H1 (cell line): ENCODE results near the gene CLBA1. TPM values are rescaled to one million over a fixed set of nuclear protein-coding genes. Genes with fewer than 3 reads are reported as not detected.

Experiments
- CTCF ChIA-PET: fragments of 300-600 bp; sonication (Branson Sonifier 250); formaldehyde crosslinking; loops from one replicate; lab custom pipeline; 2021; ENCODE audit not compliant: partially characterized antibody; lab: Charles Lee
- POLR2A ChIA-PET: fragments of 300-600 bp; sonication (Branson Sonifier 250); formaldehyde crosslinking; loops from one replicate; lab custom pipeline; 2021; ENCODE audit warnings: inconsistent platforms; ENCODE audit not compliant: partially characterized antibody; lab: Charles Lee
- DNase-seq, 2 experiments: peaks; one replicate each; pipeline versions ENCODE4 v3.0.0 to v3.0.0-alpha.2; 2010 to 2022; ENCODE audit warnings: low spot score in 2 of 2, low read depth in 1 of 2, mixed read lengths in 1 of 2
- FAIRE-seq: peaks from 2 replicates; lab custom pipeline; 2011; peaks lifted over from hg19 to GRCh38; lab: Jason Lieb, UNC
- H2AFZ ChIP-seq: 2 replicates; pipeline ENCODE4 v1.8.1; 2012; ENCODE audit warnings: low read length, inconsistent platforms
- H2AK5ac ChIP-seq: 2 replicates; pipeline ENCODE4 v1.6.1; 2013; ENCODE audit warnings: low read depth, low read length
- H2BK120ac ChIP-seq: replicated peaks from 2 replicates; pipeline ENCODE3; 2013; ENCODE audit warnings: low read depth, low read length, inconsistent platforms
- H2BK12ac ChIP-seq: 2 replicates; pipeline ENCODE4 v1.6.1; 2013; ENCODE audit warnings: low read depth, low read length
- H2BK15ac ChIP-seq: 2 replicates; pipeline ENCODE4 v1.6.1; 2013; ENCODE audit warnings: low read length
- H2BK20ac ChIP-seq: 2 replicates; pipeline ENCODE4 v1.6.1; 2013; ENCODE audit warnings: low read length
- H2BK5ac ChIP-seq: 2 replicates; pipeline ENCODE4 v1.6.1; 2013; ENCODE audit warnings: low read depth, low read length
- H3K14ac ChIP-seq: 2 replicates; pipeline ENCODE4 v1.6.1; 2013; ENCODE audit warnings: inconsistent platforms; ENCODE audit not compliant: insufficient read length
- H3K18ac ChIP-seq: 2 replicates; pipeline ENCODE4 v1.6.1; 2013; ENCODE audit warnings: low read length; ENCODE audit errors: extremely low read depth
- H3K23ac ChIP-seq: 2 replicates; pipeline ENCODE4 v1.6.1; 2013; ENCODE audit warnings: inconsistent platforms; ENCODE audit not compliant: insufficient read length
- H3K23me2 ChIP-seq: 2 replicates; pipeline ENCODE4 v1.6.1; 2013; ENCODE audit warnings: low read depth, low read length
- H3K27ac ChIP-seq: 2 replicates; pipeline ENCODE4 v1.6.1; 2011; ENCODE audit warnings: low read depth, low read length, inconsistent platforms
- H3K27me3 ChIP-seq, 4 experiments: replicated peaks in 1 of 4; 1 replicate in 1 of 4; 2 replicates in 3 of 4; pipeline versions ENCODE4 v1.6.1 to v1.8.1; 2011 to 2013; ENCODE audit warnings: low read length in 3 of 4, mild to moderate bottlenecking in 3 of 4, inconsistent platforms in 2 of 4, mixed read lengths in 2 of 4, moderate library complexity in 1 of 4; ENCODE audit not compliant: control insufficient read depth in 3 of 4, insufficient read depth in 3 of 4; ENCODE audit errors: extremely low read depth in 1 of 4
- H3K36me3 ChIP-seq, 4 experiments: 2 replicates each; pipeline versions ENCODE4 v1.6.1 to v1.8.1; 2011 to 2013; ENCODE audit warnings: mild to moderate bottlenecking in 4 of 4, low read length in 3 of 4, moderate library complexity in 2 of 4, control low read depth in 1 of 4, inconsistent platforms in 1 of 4; ENCODE audit not compliant: insufficient read depth in 4 of 4, control insufficient read depth in 2 of 4
- H3K4ac ChIP-seq: replicated peaks from 2 replicates; pipeline ENCODE3; 2013; ENCODE audit warnings: low read length, low read depth, mixed read lengths, inconsistent platforms; ENCODE audit not compliant: insufficient read length
- H3K4me1 ChIP-seq, 4 experiments: replicated peaks in 1 of 4; 1 replicate in 1 of 4; 2 replicates in 3 of 4; pipeline versions ENCODE4 v1.6.1 to v1.8.1; 2011 to 2013; ENCODE audit warnings: low read length in 3 of 4, inconsistent platforms in 2 of 4, mixed read lengths in 1 of 4; ENCODE audit not compliant: insufficient read depth in 4 of 4, control insufficient read depth in 3 of 4
- H3K4me2 ChIP-seq, 2 experiments: 2 replicates each; pipeline versions ENCODE4 v1.6.1 to v1.8.1; 2011 to 2013; ENCODE audit warnings: low read depth in 2 of 2, low read length in 2 of 2, control low read depth in 1 of 2, inconsistent platforms in 1 of 2, mild to moderate bottlenecking in 1 of 2; ENCODE audit not compliant: insufficient read depth in 1 of 2
- H3K4me3 ChIP-seq, 4 experiments: fragments of 200-600, 300-600 bp in 1 of 4; sonication (generic), shearing (Covaris generic), sonication (Bioruptor Twin) in 1 of 4; 2 replicates each; pipeline versions ENCODE4 v1.5.1 to v1.8.1; 2011 to 2016; ENCODE audit warnings: low read length in 4 of 4, low read depth in 3 of 4, control low read depth in 2 of 4, inconsistent platforms in 2 of 4, mild to moderate bottlenecking in 2 of 4, mixed read lengths in 1 of 4, moderate library complexity in 1 of 4; ENCODE audit not compliant: insufficient read depth in 2 of 4; ENCODE audit errors: extremely low read depth in 1 of 4
- H3K56ac ChIP-seq: replicated peaks from 2 replicates; pipeline ENCODE3; 2013; ENCODE audit warnings: low read depth, mild to moderate bottlenecking, mixed read lengths, low read length, inconsistent platforms; ENCODE audit not compliant: insufficient read length
- H3K79me1 ChIP-seq: 2 replicates; pipeline ENCODE4 v1.6.1; 2013; ENCODE audit warnings: low read depth, low read length, control low read depth
- H3K79me2 ChIP-seq, 2 experiments: 2 replicates each; pipeline versions ENCODE4 v1.6.1 to v1.8.1; 2012 to 2013; ENCODE audit warnings: low read length in 2 of 2, mild to moderate bottlenecking in 2 of 2, inconsistent platforms in 1 of 2; ENCODE audit not compliant: insufficient read depth in 2 of 2, control insufficient read depth in 1 of 2
- H3K9ac ChIP-seq, 4 experiments: replicated peaks in 1 of 4; 1 replicate in 1 of 4; 2 replicates in 3 of 4; pipeline versions ENCODE4 v1.6.1 to v1.8.1; 2011 to 2013; ENCODE audit warnings: low read depth in 3 of 4, low read length in 3 of 4, control low read depth in 2 of 4, mild to moderate bottlenecking in 2 of 4, moderate library complexity in 2 of 4, inconsistent platforms in 1 of 4; ENCODE audit errors: extremely low read depth in 1 of 4
- H3K9me3 ChIP-seq, 2 experiments: 2 replicates each; pipeline versions ENCODE4 v1.6.1 to v1.8.1; 2012 to 2013; ENCODE audit warnings: mild to moderate bottlenecking in 2 of 2, moderate library complexity in 2 of 2, control low read depth in 1 of 2, inconsistent platforms in 1 of 2, low read depth in 1 of 2, low read length in 1 of 2, mixed read lengths in 1 of 2; ENCODE audit not compliant: insufficient read depth in 2 of 2
- H4K20me1 ChIP-seq, 2 experiments: replicated peaks in 1 of 2; 2 replicates each; pipeline versions ENCODE3 to v1.8.1; 2011 to 2013; ENCODE audit warnings: inconsistent platforms in 2 of 2, low read length in 2 of 2, mild to moderate bottlenecking in 1 of 2; ENCODE audit not compliant: insufficient read depth in 2 of 2, control insufficient read depth in 1 of 2
- H4K5ac ChIP-seq: 2 replicates; pipeline ENCODE4 v1.6.1; 2013; ENCODE audit warnings: low read length, low read depth, mixed read lengths, inconsistent platforms; ENCODE audit not compliant: insufficient read length
- H4K8ac ChIP-seq: 2 replicates; pipeline ENCODE4 v1.8.0; 2013; ENCODE audit warnings: mild to moderate bottlenecking, moderate library complexity, low read length, inconsistent platforms; ENCODE audit not compliant: insufficient read depth; ENCODE audit errors: extremely low read depth
- H4K91ac ChIP-seq: replicated peaks from 2 replicates; pipeline ENCODE3; 2013; ENCODE audit warnings: low read length, mixed read lengths, inconsistent platforms; ENCODE audit not compliant: insufficient read length
- BACH1 ChIP-seq: IDR thresholded peaks from 2 replicates; pipeline ENCODE4 v1.6.1; 2012; ENCODE audit warnings: low read length, improper control_type of control experiment
- FOSL1 ChIP-seq: IDR thresholded peaks from 2 replicates; pipeline ENCODE4 v1.6.1; 2011; ENCODE audit warnings: mild to moderate bottlenecking, low read depth, low read length, moderate library complexity; ENCODE audit not compliant: insufficient read depth
- HDAC2 ChIP-seq, 2 experiments: fragments of 300-600 bp in 1 of 2; sonication (generic) in 1 of 2; IDR thresholded peaks; 2 replicates each; pipeline ENCODE4 v1.6.1; 2011 to 2012; ENCODE audit warnings: low read depth in 2 of 2, low read length in 2 of 2, mild to moderate bottlenecking in 2 of 2, moderate library complexity in 2 of 2, borderline replicate concordance in 1 of 2, inconsistent platforms in 1 of 2
- RBBP5 ChIP-seq: IDR thresholded peaks from 2 replicates; pipeline ENCODE4 v1.7.1; 2012; ENCODE audit warnings: low read depth, mild to moderate bottlenecking, inconsistent platforms, low read length, moderate library complexity, borderline replicate concordance
- RXRA ChIP-seq: IDR thresholded peaks from 2 replicates; pipeline ENCODE4 v1.6.1; 2011; ENCODE audit warnings: low read depth, mild to moderate bottlenecking, low read length, moderate library complexity; ENCODE audit not compliant: insufficient read depth
- SIRT6 ChIP-seq: IDR thresholded peaks from one replicate; pipeline ENCODE4 v1.7.1; 2012; ENCODE audit warnings: low read length, inconsistent platforms
- TAF1 ChIP-seq: IDR thresholded peaks from 2 replicates; pipeline ENCODE4 v1.6.1; 2011; ENCODE audit warnings: mild to moderate bottlenecking, low read depth, low read length
- TAF7 ChIP-seq: optimal IDR thresholded peaks from 2 replicates; pipeline ENCODE3; 2011; ENCODE audit warnings: low read depth, mild to moderate bottlenecking, inconsistent platforms, low read length, moderate library complexity, borderline replicate concordance
- ZNF274 ChIP-seq: IDR thresholded peaks from 2 replicates; pipeline ENCODE4 v1.7.0; 2012; ENCODE audit warnings: low read length, borderline replicate concordance; ENCODE audit errors: extremely low read depth
- WGBS, 2 experiments: shearing (Covaris generic) in 1 of 2; methylation state at CpG; one replicate each; pipeline versions ENCODE4 v1.1.6 to v1.1.7; 2013 to 2015; ENCODE audit warnings: low lambda C conversion rate in 2 of 2, mixed read lengths in 2 of 2, inconsistent platforms in 1 of 2, low coverage in 1 of 2, missing lambda C conversion rate in 1 of 2; ENCODE audit not compliant: insufficient replicate concordance in 2 of 2, insufficient coverage in 1 of 2, insufficient read length in 1 of 2; ENCODE audit errors: extremely low coverage in 1 of 2, missing lambda C conversion rate in 1 of 2; 5-methylcytosine and 5-hydroxymethylcytosine counted together
- polyA plus RNA-seq, 7 experiments: library from polyadenylated mRNA; depleted of rRNA in 3 of 7; stranded (reverse) in 5 of 7; unstranded in 2 of 7; fragments of >200 nt in 5 of 7; fragments of 200-250 nt in 2 of 7; gene quantifications; 1 replicate in 5 of 7; 2 replicates in 1 of 7; 4 replicates in 1 of 7; pipeline versions ENCODE4 v1.2.1 to v1.2.3, GENCODE V29; 2011 to 2013; ENCODE audit warnings: missing spikeins in 2 of 7, mixed read lengths in 2 of 7
- total RNA-seq: library from RNA; stranded (reverse); fragmentation: NEBNext Ultra II Directional; extraction: Animal tissue kit (Norgen Biotek cat#: 25700); gene quantifications from 2 replicates; pipeline ENCODE4 v1.2.1, GENCODE V29; 2021
- TF ChIP-seq, protein P1 (sequence below): IDR thresholded peaks from 2 replicates; pipeline ENCODE4 v1.6.1; 2012; ENCODE audit warnings: inconsistent platforms

Gene CLBA1
- total and polyA plus RNA-seq, 2 of the 8 experiments (the other 6 are each of a cell fraction or from before 2014, with no cell fraction given) = 1.6 to 2.4 TPM

DNA sequence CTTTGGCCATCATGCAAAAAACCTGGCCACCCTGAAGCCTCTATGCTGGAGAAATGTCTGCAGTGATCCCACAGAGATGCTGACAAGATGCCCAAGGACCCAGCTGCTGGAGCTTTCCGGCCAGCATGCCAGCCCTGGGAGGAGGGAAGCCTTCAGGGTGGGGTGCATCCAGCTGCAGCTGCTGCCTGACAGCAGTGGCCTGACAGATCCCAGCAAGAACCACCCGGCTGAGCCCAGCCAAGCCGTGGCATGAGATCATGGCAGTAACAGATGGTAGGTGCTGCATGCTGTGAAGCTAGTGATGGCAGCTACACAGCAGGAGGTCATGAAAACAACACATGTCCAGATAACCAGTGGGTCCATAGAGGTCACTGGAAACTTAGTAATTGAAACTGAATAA is 13.8 kb downstream of the CLBA1 start:
- no peak overlapping the region for H2BK12ac ChIP-seq
- CTCF ChIA-PET = interaction anchor here (0.6 to 2.0 kb wide), 8 partner anchors 9 to 90 kb away, joined by 3 to 10 read pairs (median 4); no protein-coding TSS in a partner anchor
- no peak overlapping the region for H3K14ac ChIP-seq
- H3K4me1 ChIP-seq = 0 out of 7 replicates have a peak, but pooled peaks cover 0 to 2% (median 0%) of the 10 kb centered on the region in 4 experiments
- no peaks in the 10 kb centered on the region for H3K23me2 ChIP-seq
- no peaks in the 10 kb centered on the region for H4K20me1 ChIP-seq
- H2BK20ac ChIP-seq = no peak overlapping the region
- no peaks in the 10 kb centered on the region for H3K79me2 ChIP-seq
- H3K36me3 ChIP-seq = no peaks in the 10 kb centered on the region
- H3K79me1 ChIP-seq = no peaks in the 10 kb centered on the region
- no peak overlapping the region for H3K9ac ChIP-seq
- H3K18ac ChIP-seq = no peak overlapping the region
- no peak overlapping the region for H3K4me3 ChIP-seq
- no peaks in the 10 kb centered on the region for H3K9me3 ChIP-seq
- no peak overlapping the region for H2BK15ac ChIP-seq
- DNase-seq (no peak), FAIRE-seq (no peak)
- H3K27me3 ChIP-seq = no peaks in the 10 kb centered on the region
- H2AK5ac ChIP-seq = no peak overlapping the region
- no peak overlapping the region for H3K4me2 ChIP-seq
- no peak overlapping the region for H2BK120ac ChIP-seq
- H3K56ac ChIP-seq = no peak overlapping the region
- POLR2A ChIA-PET = interaction anchor here (1.0 to 2.2 kb wide), 3 partner anchors 9 to 42 kb away, joined by 3 to 10 read pairs (median 5); no protein-coding TSS in a partner anchor
- H2AFZ ChIP-seq = no peak overlapping the region
- H4K8ac ChIP-seq = no peak overlapping the region
- no peak overlapping the region for H4K91ac ChIP-seq
- H3K4ac ChIP-seq = no peak overlapping the region
- no peak overlapping the region for H3K23ac ChIP-seq
- 85% methylated on average over 3 of the region's 3 CpGs; no CpG with 5 or more reads in 1 of the 2 experiments for WGBS, 2 experiments
- H4K5ac ChIP-seq = no peak overlapping the region
- TF ChIP-seq BACH1 (no peak), HDAC2 (IDR thresholded peaks at IDR 0.05; ENCODE audit: borderline replicate concordance in 1 of 2, low read depth in 2 of 2, low read length in 2 of 2) (no peak), TAF7 (no peak), RBBP5 (no peak), ZNF274 (no peak), TAF1 (no peak), FOSL1 (no peak), SIRT6 (no peak), RXRA (no peak)
- TF ChIP-seq, protein P1, sequence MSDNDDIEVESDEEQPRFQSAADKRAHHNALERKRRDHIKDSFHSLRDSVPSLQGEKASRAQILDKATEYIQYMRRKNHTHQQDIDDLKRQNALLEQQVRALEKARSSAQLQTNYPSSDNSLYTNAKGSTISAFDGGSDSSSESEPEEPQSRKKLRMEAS = no peak
- no peak overlapping the region for H2BK5ac ChIP-seq
- H3K27ac ChIP-seq = no peak overlapping the region
